LNCAP (cell line): ENCODE data around the gene B4GALT2.

Source experiments
- TF ChIP-seq, protein P1 (sequence below): fragments of 450-650 bp; IDR thresholded peaks from 2 replicates; pipeline ENCODE4 v1.5.1; 2017; ENCODE audit warnings: mild to moderate bottlenecking

Gene B4GALT2

DNA sequence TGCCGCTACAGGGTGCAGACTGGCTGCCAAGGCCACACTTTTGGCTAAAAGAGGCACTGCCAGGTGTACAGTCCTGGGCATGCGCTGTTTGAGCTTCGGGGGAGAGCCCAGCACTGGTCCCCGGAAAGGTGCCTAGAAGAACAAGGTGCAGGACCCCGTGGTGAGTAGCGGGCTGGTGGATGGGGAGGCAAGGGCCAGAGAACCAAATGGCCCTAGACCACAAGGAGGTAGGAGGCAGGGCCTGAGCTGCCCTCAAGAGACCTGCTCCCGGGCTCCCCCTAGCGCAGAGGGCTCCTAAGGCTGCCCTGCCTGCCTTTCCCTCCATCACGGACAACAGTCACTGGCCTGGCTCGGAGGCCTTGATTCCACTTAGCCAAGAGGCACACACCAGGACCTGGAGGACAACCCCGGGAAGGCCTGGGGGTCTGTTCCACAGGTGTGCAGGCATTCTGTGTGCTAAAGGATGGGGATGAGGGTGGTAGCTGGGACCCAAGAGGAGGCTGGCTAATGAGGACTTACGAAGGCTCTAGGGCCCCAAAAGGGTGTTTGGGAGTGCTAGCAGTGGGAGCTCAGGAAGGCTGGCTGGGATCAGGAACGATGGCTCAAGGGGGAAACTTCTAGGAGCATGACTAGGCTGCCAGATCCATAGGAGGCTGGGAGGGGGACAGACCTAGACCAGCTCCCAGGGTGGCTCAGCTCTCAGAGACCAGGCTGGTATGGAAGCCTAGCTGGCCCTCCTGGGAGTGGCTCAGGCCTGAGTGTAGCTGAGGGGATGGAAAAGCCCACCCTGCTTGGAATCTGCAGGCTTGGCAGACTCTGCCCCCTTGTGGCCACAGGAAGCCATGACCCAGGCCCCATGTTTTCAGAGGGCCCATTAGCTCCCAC lies 44.7 kb upstream of the B4GALT2 start:
- TF ChIP-seq, protein P1, sequence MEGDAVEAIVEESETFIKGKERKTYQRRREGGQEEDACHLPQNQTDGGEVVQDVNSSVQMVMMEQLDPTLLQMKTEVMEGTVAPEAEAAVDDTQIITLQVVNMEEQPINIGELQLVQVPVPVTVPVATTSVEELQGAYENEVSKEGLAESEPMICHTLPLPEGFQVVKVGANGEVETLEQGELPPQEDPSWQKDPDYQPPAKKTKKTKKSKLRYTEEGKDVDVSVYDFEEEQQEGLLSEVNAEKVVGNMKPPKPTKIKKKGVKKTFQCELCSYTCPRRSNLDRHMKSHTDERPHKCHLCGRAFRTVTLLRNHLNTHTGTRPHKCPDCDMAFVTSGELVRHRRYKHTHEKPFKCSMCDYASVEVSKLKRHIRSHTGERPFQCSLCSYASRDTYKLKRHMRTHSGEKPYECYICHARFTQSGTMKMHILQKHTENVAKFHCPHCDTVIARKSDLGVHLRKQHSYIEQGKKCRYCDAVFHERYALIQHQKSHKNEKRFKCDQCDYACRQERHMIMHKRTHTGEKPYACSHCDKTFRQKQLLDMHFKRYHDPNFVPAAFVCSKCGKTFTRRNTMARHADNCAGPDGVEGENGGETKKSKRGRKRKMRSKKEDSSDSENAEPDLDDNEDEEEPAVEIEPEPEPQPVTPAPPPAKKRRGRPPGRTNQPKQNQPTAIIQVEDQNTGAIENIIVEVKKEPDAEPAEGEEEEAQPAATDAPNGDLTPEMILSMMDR, result peak; percentile 89

DNA sequence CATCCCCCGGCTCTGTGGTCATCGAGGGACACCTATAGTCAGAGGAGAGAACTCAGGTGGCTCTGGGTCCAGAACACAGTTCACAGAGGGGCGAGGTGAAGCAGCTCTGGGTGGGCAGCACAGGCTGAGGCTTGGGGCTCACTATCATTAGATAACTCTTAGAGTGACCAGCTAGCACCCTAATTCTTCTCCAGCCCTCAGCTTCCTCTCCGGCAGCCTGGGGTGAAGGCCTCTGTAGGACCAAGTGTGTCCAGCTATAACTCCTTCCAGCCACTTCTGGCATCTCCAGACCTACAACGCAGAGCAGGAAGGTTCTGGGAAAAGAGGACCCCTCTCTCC lies 44.1 kb upstream of the B4GALT2 start:
- TF ChIP-seq, protein P1, result no peak; the same call in 1 of the 2 replicates

DNA sequence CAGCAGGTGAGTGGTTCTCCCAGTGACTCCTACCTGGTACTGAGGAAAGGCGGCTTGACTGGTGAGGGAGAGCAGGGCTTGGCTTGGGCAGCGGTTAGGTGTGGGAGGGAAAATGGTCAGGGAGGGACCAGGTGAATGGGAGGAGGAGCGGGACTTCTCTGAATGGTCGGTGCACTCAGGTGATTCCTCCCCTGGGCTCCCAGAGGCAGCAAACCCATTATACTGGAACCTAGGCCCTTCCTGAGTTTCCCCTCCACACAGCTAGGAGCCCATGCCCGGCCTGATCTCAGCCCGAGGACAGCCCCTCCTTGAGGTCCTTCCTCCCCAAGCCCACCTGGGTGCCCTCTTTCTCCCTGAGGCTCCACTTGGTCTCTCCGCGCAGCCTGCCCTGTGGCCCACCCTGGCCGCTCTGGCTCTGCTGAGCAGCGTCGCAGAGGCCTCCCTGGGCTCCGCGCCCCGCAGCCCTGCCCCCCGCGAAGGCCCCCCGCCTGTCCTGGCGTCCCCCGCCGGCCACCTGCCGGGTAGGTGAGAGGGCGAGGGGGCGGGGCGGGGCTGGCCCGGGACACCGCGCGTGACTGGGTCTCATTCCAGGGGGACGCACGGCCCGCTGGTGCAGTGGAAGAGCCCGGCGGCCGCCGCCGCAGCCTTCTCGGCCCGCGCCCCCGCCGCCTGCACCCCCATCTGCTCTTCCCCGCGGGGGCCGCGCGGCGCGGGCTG lies 43.1 kb upstream of the B4GALT2 start:
- TF ChIP-seq, protein P1, result no peak

DNA sequence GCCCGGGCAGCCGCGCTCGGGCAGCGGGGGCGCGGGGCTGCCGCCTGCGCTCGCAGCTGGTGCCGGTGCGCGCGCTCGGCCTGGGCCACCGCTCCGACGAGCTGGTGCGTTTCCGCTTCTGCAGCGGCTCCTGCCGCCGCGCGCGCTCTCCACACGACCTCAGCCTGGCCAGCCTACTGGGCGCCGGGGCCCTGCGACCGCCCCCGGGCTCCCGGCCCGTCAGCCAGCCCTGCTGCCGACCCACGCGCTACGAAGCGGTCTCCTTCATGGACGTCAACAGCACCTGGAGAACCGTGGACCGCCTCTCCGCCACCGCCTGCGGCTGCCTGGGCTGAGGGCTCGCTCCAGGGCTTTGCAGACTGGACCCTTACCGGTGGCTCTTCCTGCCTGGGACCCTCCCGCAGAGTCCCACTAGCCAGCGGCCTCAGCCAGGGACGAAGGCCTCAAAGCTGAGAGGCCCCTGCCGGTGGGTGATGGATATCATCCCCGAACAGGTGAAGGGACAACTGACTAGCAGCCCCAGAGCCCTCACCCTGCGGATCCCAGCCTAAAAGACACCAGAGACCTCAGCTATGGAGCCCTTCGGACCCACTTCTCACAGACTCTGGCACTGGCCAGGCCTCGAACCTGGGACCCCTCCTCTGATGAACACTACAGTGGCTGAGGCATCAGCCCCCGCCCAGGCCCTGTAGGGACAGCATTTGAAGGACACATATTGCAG lies 42.4 kb upstream of the B4GALT2 start:
- TF ChIP-seq, protein P1, result no peak; the same call in 1 of the 2 replicates

DNA sequence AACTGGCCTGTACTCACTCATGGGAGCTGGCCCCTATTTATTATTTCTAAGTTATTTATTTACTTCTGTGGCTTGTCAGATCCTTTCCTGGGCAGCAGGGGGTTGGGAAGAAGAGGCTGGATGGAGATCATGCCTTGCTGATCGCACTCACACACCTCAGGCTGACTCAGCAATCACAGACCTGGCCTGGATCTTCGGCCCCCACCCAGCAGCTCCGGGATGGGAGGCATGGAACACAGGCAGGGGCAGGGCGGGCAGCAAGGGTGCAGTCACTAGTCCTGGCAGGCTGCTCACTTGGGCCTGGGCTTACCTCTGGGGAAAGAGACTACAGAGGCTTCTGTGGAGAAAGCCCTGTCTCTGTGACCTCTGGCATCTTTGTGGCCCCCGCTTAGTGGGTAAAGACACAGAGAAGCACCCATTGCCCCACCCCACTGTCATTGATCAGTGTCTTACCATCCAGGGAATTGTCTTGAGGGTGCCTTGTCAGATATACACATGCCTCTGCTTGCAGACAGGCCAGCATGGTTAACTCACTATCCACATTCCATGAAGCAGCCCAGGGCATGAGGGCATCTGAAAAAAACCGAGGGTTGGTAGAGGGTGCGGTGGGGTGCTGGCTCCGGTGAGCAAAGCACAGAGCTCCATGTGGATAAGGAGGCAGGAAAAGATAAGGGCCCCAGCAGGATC lies 41.7 kb upstream of the B4GALT2 start:
- TF ChIP-seq, protein P1, result no peak

DNA sequence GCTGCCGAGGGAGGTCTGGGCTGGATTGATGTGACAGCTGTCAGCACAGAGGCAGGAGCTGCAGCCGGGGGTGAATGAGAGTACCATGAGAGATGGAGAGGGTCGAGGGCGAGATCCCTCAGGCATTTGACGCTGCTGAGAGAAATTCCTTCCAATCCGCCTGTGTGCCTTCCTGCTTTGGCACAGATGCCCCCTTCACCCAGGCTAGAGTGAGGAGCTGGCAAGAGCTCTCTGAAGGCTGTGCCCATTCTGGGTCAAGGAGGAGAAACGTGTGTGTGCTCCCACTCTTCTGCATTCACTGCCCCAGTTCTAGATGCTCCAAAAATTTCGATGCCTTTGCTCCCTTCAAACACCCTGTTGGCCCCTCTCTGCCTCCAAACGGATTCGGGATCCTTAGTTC lies 40.6 kb upstream of the B4GALT2 start:
- TF ChIP-seq, protein P1, result no peak
